Heart left ventricle (tissue), 16 donors: ENCODE results near the gene PATJ. TPM values are rescaled to one million over a fixed set of nuclear protein-coding genes. Genes with fewer than 3 reads are reported as not detected.

Experiments used
- ATAC-seq, 4 donors: fragments of 200-7000 bp; cut with Tn5 transposase; one replicate each; pipeline ENCODE4 v1.9.1; 2020 to 2022; ENCODE audit warnings: moderate library complexity in 4 of 4, mild to moderate bottlenecking in 3 of 4, moderate number of reproducible peaks in 1 of 4
- DNase-seq, 5 donors: peaks; one replicate each; pipeline ENCODE4 v3.0.0-alpha.2; 2020
- H3K27ac ChIP-seq, 12 donors: fragments of 200-600 bp; sonication (generic) in 4 of 12; one replicate each; pipeline versions ENCODE4 v1.5.0 to v1.8.0; 2016 to 2022; ENCODE audit warnings: mild to moderate bottlenecking in 2 of 12
- H3K27me3 ChIP-seq, 9 donors: fragments of 200-600 bp; sonication (generic) in 2 of 9; one replicate each; pipeline versions ENCODE4 v1.5.1 to v1.8.0; 2016 to 2022; ENCODE audit warnings: mild to moderate bottlenecking in 3 of 9
- H3K36me3 ChIP-seq, 9 donors: fragments of 200-600 bp; sonication (generic) in 2 of 9; one replicate each; pipeline versions ENCODE4 v1.5.0 to v1.8.0; 2018 to 2022; ENCODE audit warnings: mild to moderate bottlenecking in 2 of 9
- H3K4me1 ChIP-seq, 12 donors: fragments of 200-600 bp; sonication (generic) in 4 of 12; one replicate each; pipeline versions ENCODE4 v1.5.0 to v1.8.0; 2016 to 2022; ENCODE audit warnings: mild to moderate bottlenecking in 3 of 12
- H3K4me3 ChIP-seq, 12 donors: fragments of 200-600 bp; sonication (generic) in 4 of 12; one replicate each; pipeline versions ENCODE4 v1.5.0 to v1.8.0; 2017 to 2022; ENCODE audit warnings: mild to moderate bottlenecking in 9 of 12, moderate library complexity in 4 of 12
- H3K9me3 ChIP-seq, 12 donors: fragments of 200-600 bp; sonication (generic) in 4 of 12; one replicate each; pipeline versions ENCODE4 v1.5.0 to v1.8.0; 2016 to 2022; ENCODE audit warnings: mild to moderate bottlenecking in 1 of 12
- POLR2A ChIP-seq, 2 donors: fragments of 450-650 bp; IDR thresholded peaks; one replicate each; pipeline ENCODE4 v1.6.1; 2017; ENCODE audit warnings: antibody characterized with exemption in 2 of 2, mild to moderate bottlenecking in 2 of 2, moderate library complexity in 2 of 2
- WGBS, 4 donors: extraction: QIAGEN DNeasy Blood & Tissue Kit in 2 of 4; methylation state at CpG; one replicate each; pipeline versions ENCODE4 v1.1.5 to v1.1.7; 2013 to 2018; 5-methylcytosine and 5-hydroxymethylcytosine counted together
- intact Hi-C, 10 donors: fragments of 100-400 bp; cut with DNase I; formaldehyde crosslinking; loops; one replicate each; pipeline versions ENCODE4 v1.11.1 to v1.14.2; 2022
- polyA plus RNA-seq, 2 donors: library from polyadenylated mRNA; stranded (reverse); fragments of 200-250 nt; gene quantifications; one replicate each; pipeline ENCODE4 v1.2.3, GENCODE V29; 2013
- total RNA-seq, 9 donors: library from RNA; depleted of rRNA in 2 of 9; stranded (reverse); fragments of >200 nt in 2 of 9; fragmentation: NEBNext Ultra II Directional in 3 of 9; extraction: Animal tissue kit (Norgen Biotek cat#: 25700) in 3 of 9; gene quantifications; one replicate each; pipeline versions ENCODE4 v1.1.0 to v1.2.4, GENCODE V29; 2016 to 2023
- TF ChIP-seq, protein P1 (sequence below), 12 donors: fragments of 200-600 bp; sonication (generic) in 4 of 12; IDR thresholded peaks; one replicate each; pipeline versions ENCODE4 v1.5.0 to v1.8.0; 2018 to 2022; ENCODE audit warnings: antibody characterized with exemption in 12 of 12, mild to moderate bottlenecking in 5 of 12
- donor health status: ischemic (EF 13 %, LVEDD 7.1; RV severe dilation, severe dysfunction).
- donor health status: healthy with polysubstance abuse.
- donor health status: DM: no; HTN: yes; CAD: no.
- donor health status: DM: no; HTN: no; CAD: no.
- donor health status: ischemic (EF 25% LVEDD 6.9; RV normal size, moderate dysfunction).
- donor health status: ischemic (EF 25% LVEDD 5.7; RV mildly dilated, moderate dysfunction).
- donor health status: healthy.
- donor health status: DM: yes; HTN: yes; CAD: no.
- donor health status: ischemic (EF 35%, LVEDD 5.7; RV mildly dilated, moderate dysfunction).
- donor health status: nonischemic (EF 11% LVEDD 7.7; RV severe dilation, severe dysfunction).
- donor health status: DM: yes; HTN: yes; CAD: no.
- donor health status: PGD.
- donor health status: ischemic (EF 29% LVEDD 5.4; RV normal size, mild dysfunction).
- donor health status: nonischemic (EF 23%, LVEDD 6.1; RV moderate dilation, normal function).

The PATJ gene
- total and polyA plus RNA-seq, 11 donors, result 6.6 to 190 (median 105) TPM

DNA sequence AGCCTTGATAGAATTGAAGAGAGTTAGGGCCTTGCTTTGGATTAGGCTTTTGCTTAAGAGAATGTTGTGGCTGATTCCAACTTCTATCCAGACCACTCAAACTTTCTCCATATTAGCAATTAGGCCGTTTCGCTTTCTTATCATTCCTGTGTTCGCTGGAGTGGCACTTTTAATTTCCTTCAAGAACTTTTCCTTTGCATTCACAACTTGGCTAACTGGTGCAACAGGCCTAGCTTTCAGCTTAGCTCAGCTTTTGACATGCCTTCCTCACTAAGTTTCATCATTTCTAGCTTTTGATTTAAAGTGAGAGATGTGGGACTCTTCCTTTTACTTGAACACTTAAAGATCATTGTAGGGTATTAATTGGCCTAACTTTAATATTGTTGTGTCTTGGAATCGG is 268.7 kb downstream of the PATJ start:
- DNase-seq (no peak), ATAC-seq (no peak)
- H3K4me1 ChIP-seq, result peaks cover 0 to 16% (median 0%) of the 10 kb centered on the region in 12 donors
- WGBS, 4 donors, result 74 to 91% (median 77%) methylated on average over 4 of the region's 4 CpGs
- H3K27ac ChIP-seq, result no peak overlapping the region
- H3K9me3 ChIP-seq, result no peaks in the 10 kb centered on the region
- intact Hi-C loops, result no loop called here
- H3K27me3 ChIP-seq, result no peaks in the 10 kb centered on the region
- no peak overlapping the region for H3K4me3 ChIP-seq
- TF ChIP-seq, protein P1, sequence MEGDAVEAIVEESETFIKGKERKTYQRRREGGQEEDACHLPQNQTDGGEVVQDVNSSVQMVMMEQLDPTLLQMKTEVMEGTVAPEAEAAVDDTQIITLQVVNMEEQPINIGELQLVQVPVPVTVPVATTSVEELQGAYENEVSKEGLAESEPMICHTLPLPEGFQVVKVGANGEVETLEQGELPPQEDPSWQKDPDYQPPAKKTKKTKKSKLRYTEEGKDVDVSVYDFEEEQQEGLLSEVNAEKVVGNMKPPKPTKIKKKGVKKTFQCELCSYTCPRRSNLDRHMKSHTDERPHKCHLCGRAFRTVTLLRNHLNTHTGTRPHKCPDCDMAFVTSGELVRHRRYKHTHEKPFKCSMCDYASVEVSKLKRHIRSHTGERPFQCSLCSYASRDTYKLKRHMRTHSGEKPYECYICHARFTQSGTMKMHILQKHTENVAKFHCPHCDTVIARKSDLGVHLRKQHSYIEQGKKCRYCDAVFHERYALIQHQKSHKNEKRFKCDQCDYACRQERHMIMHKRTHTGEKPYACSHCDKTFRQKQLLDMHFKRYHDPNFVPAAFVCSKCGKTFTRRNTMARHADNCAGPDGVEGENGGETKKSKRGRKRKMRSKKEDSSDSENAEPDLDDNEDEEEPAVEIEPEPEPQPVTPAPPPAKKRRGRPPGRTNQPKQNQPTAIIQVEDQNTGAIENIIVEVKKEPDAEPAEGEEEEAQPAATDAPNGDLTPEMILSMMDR (IDR thresholded peaks at IDR 0.05), result no peak
- no peak for TF ChIP-seq POLR2A (IDR thresholded peaks at IDR 0.05)
- H3K36me3 ChIP-seq, result peaks cover 0 to 4% (median 0%) of the 10 kb centered on the region in 9 donors

DNA sequence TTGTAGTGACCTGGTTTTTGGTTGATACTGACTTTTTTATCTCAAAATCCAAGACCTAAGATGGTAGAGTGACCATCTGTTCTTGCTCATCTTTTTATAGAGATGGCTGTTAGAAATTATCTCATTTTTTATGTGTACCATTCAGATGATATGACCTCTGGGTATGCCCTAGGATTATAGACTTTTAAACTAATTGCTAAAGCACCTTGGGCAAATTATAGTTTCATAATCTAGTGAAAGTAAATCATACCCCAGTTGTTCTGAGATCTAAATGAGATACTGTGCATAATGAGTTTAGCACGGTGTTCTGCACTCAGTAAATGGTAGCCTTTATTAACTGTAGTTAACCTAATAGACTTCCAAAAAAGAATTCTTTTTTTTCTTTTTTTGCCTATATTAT is 269.8 kb downstream of the PATJ start:
- intact Hi-C loops, result no loop called here

DNA sequence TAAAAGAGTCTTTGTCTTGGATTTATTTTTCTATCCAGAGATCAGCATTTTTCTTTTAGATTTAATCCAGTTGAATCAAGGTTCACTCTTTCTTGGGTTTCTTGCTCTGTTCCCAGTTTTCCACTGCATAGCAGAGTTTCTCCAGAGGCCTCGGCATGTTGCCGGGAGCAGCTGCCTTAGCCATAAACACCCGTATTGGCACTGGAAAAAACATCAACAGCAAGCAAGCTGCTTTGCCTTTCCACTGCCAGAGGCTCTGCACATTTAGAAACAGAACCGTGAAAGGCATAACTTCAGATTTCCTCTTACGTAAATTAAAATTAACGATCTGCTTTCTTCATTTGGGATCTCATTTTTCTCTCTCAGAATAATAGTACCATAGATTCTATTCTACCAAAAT is 270.6 kb downstream of the PATJ start:
- 49 to 89% (median 61%) methylated on average over 6 of the region's 6 CpGs for WGBS, 4 donors
- TF ChIP-seq, protein P1 (IDR thresholded peaks at IDR 0.05), result no peak
- Histone ChIP-seq H3K9me3 (no peaks in the 10 kb centered on the region), H3K4me1 (peaks cover 0 to 16% (median 0%) of the 10 kb centered on the region in 12 donors), H3K36me3 (no peaks in the 10 kb centered on the region), H3K27me3 (no peaks in the 10 kb centered on the region), H3K4me3 (peak overlapping the region in 1 of 12 donors; percentile 7), H3K27ac (peak overlapping the region in 8 of 12 donors; percentile 7 to 60 (median 28))
- intact Hi-C loops, result no loop called here
- peak in 3 of 4 donors; percentile 63 to 84 (median 70) for ATAC-seq
- DNase-seq, result peak in 4 of 5 donors; percentile 13 to 37 (median 25)

More for the DNA sequence above, 269.8 kb downstream of the PATJ start:
- 41 to 76% (median 64%) methylated on average over 1 of the region's 1 CpG for WGBS, 4 donors
- H3K27ac ChIP-seq, result peak overlapping the region in 1 of 12 donors; percentile 32
- DNase-seq (no peak), ATAC-seq (no peak)
- H3K4me3 ChIP-seq, result no peak overlapping the region
- H3K36me3 ChIP-seq, result peaks cover 0 to 4% (median 0%) of the 10 kb centered on the region in 9 donors
- peaks cover 0 to 16% (median 0%) of the 10 kb centered on the region in 12 donors for H3K4me1 ChIP-seq
- no peaks in the 10 kb centered on the region for H3K9me3 ChIP-seq
- H3K27me3 ChIP-seq, result no peaks in the 10 kb centered on the region
- TF ChIP-seq, protein P1 (IDR thresholded peaks at IDR 0.05), result no peak
- no peak for TF ChIP-seq POLR2A (IDR thresholded peaks at IDR 0.05)

DNA sequence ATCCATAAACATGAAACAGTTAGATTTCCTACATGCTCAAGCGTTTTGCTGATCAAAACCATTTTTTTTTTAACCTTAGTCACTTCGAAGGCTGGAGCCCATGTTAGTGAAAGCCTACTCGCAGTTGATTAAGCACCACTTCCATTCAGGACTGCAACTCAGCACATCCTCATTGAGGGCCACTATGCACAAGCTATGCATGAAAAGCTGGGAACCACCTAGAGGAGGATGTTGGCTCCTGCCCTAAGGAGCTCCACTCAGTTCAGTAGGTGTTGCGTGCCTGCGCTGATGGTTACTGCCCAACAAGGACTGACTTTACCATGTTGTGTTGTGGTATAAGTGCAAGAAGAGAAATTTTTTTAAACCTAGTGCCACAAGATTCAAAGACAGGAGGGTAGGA is 271.0 kb downstream of the PATJ start:
- peak in 2 of 4 donors; percentile 36 to 46 for ATAC-seq
- H3K27ac ChIP-seq, result peak overlapping the region in 7 of 12 donors; percentile 7 to 60 (median 32)

More for the DNA sequence above, 271.0 kb downstream of the PATJ start:
- Histone ChIP-seq H3K36me3 (peaks cover 0 to 3% (median 0%) of the 10 kb centered on the region in 9 donors), H3K27me3 (no peaks in the 10 kb centered on the region), H3K4me3 (no peak overlapping the region), H3K9me3 (no peaks in the 10 kb centered on the region), H3K4me1 (peaks cover 0 to 16% (median 0%) of the 10 kb centered on the region in 12 donors)
- intact Hi-C loops, result no loop called here
- TF ChIP-seq POLR2A (IDR thresholded peaks at IDR 0.05), result no peak
- TF ChIP-seq, protein P1 (IDR thresholded peaks at IDR 0.05), result no peak
- no peak for DNase-seq
- 89 to 96% (median 93%) methylated on average over 5 of the region's 5 CpGs for WGBS, 4 donors
